CD4-positive, alpha-beta T cell treated with Interleukin-1 beta for 1 hour (primary cell): ENCODE data around the gene LAGE3.

Source experiments
- DNase-seq, 2 donors: peaks; one replicate each; pipeline ENCODE4 v3.0.0-alpha.2; 2020 to 2022

LAGE3 gene

DNA sequence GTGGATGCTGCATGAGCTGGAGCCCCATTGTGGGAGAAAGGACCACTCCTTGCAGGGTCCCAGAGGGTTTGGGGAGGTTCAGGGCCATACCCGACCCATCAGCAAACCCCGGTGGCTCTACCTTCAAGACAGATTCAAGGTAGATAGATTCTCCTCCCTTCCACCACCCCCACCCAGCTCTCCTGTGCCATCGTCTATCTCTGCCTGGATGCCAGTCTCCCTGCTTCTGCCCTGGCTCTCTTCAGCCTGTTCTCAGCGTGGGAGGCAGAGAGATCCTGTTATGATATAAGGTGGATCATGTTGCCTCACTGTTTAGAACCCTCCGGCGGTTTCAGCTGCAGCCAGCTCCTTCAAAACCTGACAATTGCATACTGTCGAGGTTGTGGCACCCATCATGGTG is 5.4 kb downstream of the LAGE3 start:
- DNase-seq = no peak

- no peak for DNase-seq
These were observed 6.1 kb downstream of the LAGE3 start for GRCh38 chrX:154472685-154473632.

GRCh38 chrX:154471839-154472684 is 7.0 kb downstream of the LAGE3 start:
- no peak for DNase-seq

- no peak for DNase-seq
These were observed 8.0 kb downstream of the LAGE3 start for GRCh38 chrX:154470914-154471568.

DNA sequence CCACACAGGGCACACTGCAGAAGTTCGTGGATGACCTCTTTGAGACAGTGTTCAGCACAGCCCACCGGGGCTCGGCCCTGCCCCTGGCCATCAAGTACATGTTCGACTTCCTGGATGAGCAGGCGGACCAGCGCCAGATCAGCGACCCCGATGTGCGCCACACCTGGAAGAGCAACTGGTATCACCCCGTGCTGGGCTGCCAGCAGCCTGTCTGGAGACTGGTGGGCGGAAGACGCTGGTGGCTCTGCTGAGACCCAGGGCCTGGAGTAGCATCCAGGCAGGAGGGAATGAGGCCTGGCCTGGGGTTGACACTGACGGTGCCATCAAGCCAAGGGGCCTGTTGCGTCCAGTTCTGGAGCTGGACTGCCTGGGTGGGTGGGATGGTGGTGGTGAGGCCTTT is 8.6 kb downstream of the LAGE3 start:
- DNase-seq = no peak

DNA sequence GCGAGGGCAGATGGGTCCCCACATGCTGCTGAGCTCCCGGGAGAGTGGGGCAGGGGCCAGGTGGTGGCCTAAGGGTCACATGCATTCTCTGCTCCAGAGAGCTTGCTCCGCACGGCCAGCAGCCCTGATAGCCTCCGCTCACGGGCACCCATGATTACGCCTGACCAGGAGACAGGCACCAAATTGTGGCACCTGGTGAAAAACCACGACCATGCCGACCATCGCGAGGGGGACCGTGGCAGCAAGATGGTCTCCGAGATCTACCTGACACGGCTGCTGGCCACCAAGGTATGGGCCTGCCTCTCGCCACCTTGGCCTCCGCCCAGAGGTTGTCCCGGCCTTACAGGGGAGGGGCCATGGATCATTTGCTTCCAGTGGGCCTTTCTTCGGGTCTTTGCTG is 9.2 kb downstream of the LAGE3 start:
- DNase-seq = no peak

DNA sequence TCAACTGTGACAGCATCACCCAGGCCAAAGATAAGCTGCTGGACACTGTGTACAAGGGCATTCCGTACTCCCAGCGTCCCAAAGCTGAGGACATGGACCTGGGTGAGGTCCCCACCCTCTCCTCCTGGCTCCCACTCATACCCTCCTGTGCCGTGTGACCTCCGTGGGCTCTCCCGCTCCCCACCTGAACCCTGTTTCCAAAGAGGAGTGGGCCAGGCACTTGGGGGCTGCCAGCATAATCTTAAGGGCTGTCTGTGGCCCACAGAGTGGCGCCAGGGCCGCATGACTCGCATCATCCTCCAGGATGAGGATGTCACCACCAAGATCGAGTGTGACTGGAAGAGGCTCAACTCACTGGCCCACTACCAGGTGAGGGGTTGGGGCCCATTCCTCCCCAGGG is 10.0 kb downstream of the LAGE3 start:
- DNase-seq = no peak

- DNase-seq = no peak
These were observed 10.9 kb downstream of the LAGE3 start for GRCh38 chrX:154468217-154468616.

GRCh38 chrX:154467556-154467955 is 11.5 kb downstream of the LAGE3 start:
- no peak for DNase-seq

DNA sequence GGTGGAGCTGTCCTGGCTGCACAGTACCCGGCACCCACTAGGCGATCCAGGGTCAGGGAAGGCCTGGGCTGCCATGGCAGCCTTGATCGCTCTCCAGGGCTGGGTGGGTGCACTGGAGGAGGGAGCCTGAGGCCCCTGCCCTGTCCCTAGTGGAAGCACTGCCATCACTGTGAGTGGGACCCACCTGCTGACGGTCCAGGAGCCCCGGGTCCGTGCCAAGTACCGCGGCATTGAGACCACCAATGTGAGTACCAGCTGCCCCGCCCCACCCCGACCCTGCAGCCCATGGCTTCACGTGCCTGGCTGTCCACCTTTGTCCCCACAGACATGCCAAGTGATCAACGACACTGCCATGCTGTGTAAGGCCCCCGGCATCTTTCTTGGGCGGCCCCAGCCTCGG is 12.2 kb downstream of the LAGE3 start:
- DNase-seq = no peak

- no peak for DNase-seq
These were observed 13.0 kb downstream of the LAGE3 start for GRCh38 chrX:154466036-154466435.

DNA sequence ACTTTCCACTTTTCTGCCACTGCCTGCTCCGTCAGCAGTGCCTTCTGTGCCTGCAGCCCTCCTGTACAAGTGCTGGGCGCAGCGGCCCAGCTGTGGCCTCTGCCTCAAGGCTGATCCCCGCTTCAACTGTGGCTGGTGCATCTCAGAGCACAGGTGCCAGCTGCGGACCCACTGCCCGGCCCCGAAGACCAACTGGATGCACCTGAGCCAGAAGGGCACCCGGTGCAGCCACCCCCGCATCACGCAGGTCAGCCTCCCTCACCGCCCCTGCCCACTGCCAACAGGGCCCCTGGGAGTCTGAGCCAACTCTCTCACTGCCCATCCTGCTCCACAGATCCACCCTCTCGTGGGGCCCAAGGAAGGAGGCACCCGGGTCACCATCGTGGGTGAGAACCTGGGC is 13.5 kb downstream of the LAGE3 start:
- DNase-seq = no peak

GRCh38 chrX:154464806-154465365 is 14.2 kb downstream of the LAGE3 start:
- no peak for DNase-seq

- DNase-seq = no peak
These were observed 15.4 kb downstream of the LAGE3 start for GRCh38 chrX:154463611-154464220.

- no peak for DNase-seq
These were observed 16.7 kb downstream of the LAGE3 start for GRCh38 chrX:154462396-154462795.

GRCh38 chrX:154460326-154460725 is 18.8 kb downstream of the LAGE3 start:
- DNase-seq = no peak

DNA sequence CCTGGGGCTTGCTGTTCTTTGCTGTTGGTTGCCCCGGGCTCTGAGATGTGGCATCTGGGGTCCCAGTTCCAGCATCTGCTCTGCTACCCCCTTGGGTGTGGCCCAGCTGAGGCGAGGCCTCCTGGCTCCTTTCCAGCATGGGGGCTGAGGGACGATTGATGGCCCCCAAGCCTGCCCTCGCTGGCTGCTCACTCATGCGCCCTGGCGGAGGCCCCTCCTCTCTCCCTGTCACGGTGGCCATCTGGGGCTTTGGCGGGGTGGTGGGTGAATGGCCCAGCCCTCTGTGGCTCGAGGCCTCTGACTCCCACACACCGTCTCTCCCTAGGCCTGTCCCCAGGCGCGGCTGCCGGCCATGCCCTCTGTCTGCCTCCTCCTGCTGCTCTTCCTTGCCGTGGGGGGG is 19.2 kb downstream of the LAGE3 start:
- DNase-seq = no peak

- DNase-seq = no peak
These were observed 19.9 kb downstream of the LAGE3 start for GRCh38 chrX:154458954-154459778.

DNA sequence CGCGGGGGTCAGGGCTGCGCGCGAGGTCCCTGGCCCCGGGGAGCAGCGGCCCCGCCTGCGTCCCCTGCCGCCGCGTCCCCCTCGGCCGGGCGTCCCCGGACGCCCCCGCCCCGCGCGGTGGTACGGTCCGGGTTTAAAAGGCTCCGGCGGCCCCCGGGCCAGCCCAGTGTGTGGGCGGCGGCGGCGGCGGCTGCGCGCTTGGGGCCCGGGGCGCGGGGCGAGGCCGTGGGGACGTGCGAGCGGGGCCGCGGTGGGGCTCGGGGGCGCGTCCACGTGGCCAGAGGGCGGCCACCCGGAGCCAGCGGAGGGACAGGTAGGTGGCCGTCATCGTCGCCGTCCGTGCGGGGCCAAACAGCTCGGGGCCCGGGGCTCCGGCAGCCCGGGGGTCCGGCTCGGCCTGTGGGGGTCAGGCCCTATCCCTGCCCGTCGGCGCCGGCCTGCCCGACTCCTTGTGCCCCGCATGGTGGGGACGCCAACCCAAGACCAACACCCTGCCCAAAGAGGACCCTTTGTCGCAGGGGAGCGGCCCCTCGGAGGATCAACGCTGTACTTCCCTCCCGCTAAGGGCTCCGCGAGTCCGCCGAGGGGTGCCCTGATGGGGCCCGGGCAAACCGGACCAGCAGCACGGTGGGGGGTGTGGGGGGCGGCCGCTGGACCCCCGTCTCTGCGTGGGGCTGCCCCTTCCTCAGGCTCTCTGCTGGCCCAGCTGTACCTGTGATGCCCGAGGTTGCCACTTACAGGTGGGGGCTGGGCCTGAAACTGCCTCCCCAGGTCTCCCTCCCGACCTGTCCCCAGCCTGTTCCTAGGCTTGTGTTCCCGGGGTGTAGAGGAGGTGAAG is 20.7 kb downstream of the LAGE3 start, which contains the start of gene PLXNA3:
Gene PLXNA3 (plus strand): TSS at position 166 of the 838 bp plus-strand sequence. CDS start 1,903 bp downstream, outside the sequence.
- peak; percentile 59 to 77 for DNase-seq

DNA sequence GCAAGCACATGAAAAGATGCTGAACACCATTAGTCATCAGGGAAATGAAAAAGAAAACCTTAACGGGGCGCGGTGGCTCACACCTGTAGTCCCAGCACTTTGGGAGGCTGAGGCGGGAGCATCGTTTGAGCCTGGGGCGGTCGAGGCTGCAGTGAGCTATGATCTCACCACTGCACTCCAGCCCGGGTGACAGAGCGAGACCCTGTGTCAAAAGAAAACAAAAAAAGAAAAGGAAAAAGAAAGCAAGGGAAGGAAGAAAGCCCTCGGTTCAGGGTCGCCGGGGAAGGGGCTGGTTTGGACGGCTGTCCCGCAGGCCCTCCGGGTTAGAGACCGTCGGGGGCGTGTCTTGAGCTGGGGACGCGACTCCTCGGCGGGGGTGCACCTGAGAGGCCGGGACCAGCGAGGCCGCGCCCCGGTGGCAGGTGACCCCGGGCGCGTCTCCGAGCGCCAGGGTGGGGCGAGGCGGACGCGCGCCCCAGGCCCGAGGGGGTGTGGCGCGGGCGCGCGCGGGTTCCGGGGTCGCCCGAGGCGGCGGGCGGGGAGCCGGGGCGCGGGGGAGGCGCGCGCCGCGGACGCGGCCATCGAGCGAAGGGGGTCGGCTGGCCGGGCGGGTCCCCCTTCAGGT is 21.5 kb downstream of the LAGE3 start:
- DNase-seq = peak; percentile 73 to 75
